ENCODE measurements around the gene CCDC57. TPM values are rescaled to one million over a fixed set of nuclear protein-coding genes. Genes with fewer than 3 reads are reported as not detected.

The CCDC57 gene
- total RNA-seq, 4 donors from 2014 or later = 8.8 to 31.5 (median 17.1) TPM

DNA sequence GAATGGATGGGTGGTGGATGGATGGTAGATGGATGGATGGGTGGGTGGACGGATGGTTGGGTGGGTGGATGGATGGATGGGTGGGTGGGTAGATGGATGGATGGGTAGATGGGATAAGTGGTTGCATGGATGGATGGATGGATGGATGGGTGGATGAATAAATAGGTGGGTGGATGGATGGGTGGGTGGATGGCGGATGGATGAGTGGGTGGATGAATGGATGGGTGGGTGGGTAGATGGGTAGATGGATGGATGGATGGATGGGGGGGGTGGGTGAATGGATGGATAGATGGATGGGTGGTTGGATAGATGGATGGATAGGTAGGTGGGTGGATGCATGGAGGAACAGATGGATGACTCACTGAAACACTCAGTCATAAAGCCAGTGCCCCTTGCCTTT is 63.6 kb downstream of the CCDC57 start:
- TF ChIP-seq, protein P1, sequence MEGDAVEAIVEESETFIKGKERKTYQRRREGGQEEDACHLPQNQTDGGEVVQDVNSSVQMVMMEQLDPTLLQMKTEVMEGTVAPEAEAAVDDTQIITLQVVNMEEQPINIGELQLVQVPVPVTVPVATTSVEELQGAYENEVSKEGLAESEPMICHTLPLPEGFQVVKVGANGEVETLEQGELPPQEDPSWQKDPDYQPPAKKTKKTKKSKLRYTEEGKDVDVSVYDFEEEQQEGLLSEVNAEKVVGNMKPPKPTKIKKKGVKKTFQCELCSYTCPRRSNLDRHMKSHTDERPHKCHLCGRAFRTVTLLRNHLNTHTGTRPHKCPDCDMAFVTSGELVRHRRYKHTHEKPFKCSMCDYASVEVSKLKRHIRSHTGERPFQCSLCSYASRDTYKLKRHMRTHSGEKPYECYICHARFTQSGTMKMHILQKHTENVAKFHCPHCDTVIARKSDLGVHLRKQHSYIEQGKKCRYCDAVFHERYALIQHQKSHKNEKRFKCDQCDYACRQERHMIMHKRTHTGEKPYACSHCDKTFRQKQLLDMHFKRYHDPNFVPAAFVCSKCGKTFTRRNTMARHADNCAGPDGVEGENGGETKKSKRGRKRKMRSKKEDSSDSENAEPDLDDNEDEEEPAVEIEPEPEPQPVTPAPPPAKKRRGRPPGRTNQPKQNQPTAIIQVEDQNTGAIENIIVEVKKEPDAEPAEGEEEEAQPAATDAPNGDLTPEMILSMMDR (IDR thresholded peaks at IDR 0.05; ENCODE audit: low read depth) = no peak

DNA sequence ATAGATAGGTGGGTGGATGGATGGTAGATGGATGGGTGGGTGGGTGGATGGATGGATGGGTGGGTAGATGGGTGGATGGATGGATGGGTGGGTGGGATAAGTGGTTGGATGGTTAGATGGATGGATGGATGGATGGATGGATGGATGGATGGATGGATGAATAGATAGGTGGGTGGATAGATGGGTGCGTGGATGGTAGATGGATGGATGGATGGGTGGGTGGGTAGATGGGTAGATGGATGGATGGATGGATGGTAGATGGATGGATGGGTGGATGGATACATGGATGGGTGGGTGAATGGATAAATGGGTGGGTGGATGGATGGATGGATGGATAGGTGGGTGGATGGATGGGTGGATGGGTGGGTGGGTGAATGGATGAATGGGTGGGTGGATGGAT is 64.6 kb downstream of the CCDC57 start:
- TF ChIP-seq, protein P1 (IDR thresholded peaks at IDR 0.05; ENCODE audit: low read depth) = no peak

DNA sequence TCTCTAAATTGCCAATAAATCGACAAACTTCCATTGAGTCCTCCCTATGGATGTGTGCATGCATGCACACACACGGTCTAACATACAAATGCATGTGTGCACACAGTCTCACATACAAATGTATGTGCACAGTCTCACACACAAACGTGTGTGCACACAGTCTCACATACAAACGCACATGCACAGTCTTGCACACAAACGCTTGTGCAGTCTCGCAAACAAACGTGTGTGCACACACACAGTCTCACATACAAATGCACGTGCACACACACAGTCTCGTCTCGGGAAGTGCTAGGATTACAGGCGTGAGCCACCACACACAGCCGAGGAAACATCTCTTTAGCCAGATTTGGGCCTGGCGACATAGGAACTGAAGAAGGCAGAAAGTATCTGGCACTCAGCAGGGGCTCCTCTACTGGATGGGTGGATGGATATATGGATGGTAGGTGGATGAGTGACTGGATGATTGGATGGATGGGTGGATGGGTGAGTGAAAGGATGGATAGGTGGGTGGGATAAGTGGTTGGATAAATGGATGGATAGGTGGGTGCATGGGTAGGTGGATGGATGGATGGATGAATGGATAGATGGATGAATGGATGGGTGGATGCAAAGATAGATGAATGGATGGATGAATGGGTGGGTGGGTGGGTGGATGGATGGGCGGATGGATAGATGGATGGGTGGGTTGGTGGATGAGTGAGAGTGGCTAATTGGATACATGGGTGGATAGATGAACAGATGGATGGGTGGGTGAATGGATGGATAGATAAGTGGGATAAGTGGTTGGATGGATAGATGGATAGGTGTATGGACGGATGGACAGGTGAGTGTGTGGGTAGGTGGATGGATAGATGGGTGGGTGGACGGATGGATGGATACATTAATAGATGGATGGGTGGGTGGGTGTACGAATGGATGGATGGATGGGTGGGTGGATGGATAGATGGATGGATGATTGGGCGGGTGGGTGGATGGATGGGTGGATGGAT is 65.7 kb downstream of the CCDC57 start:
- TF ChIP-seq, protein P1 (IDR thresholded peaks at IDR 0.05; ENCODE audit: low read depth) = no peak

DNA sequence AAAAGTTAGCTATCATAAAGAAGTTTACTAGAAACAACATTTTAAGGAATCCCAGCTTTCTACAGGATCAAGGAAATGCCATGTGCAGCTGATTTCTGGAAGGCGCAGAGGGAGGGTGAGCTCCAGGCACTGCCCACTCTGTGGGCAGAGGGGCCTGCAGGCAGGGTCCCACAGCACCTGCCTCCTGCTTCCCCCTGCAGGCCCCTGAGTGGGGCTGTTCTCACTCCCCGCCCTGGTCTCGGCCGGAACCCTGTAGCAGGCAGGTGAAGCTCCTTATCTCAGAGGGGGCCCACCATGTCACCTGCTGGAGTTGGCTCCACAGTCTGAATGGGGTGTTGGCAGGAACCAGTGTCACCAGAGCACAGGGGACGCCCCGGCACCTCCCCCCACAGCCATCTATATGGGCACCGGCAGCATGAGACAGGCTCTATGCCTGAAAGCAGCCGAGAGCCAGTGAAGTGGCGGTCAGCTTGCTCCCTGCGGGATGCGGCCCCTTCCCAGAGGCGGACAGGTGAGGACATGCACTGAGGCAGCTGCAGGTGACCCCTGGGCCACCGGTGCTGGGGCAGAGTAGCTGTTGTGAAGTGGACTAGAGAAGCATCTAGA is 67.0 kb downstream of the CCDC57 start:
- TF ChIP-seq, protein P1 (IDR thresholded peaks at IDR 0.05; ENCODE audit: low read depth) = no peak

DNA sequence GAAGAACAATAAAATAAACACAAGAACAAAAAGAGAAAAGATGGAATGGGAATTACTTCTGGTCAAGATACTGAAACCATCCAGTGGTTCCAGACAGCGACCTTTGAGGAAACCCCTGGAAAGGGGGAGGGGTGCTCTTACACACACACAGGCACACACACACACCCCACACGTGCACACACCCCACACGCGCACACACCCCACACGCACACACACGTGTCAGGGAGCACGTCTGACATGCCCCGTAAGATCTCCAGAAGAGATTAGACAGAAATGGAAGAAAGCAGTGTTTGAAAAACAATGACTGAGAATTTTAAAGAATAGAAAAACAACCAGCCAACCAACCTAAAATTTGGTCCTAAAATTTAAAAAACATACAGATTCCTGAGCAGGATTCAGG is 69.3 kb downstream of the CCDC57 start:
- TF ChIP-seq, protein P1 (IDR thresholded peaks at IDR 0.05; ENCODE audit: low read depth) = no peak

DNA sequence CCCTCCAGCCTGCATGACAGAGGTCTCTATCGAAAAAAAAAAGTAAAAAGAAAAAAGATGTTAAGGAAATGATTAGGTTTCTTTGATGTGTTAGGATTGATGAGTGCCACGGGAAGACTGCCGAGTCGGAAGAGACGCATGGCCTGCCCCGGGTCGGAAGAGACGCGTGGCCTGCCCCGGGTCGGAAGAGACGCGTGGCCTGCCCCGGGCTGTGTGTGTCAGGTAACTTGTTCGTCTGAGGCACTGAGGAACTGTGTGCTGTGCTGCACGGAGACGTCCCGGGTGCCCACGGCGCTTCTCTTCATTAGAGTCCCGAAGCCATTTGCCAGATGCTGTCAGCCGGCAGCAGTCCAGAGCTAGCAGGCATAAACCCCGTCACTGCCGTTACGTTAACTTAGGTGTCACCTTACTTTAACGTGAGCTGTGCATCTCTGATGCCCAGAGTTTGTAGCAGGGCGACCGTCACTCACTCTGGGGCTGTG is 74.1 kb downstream of the CCDC57 start:
- TF ChIP-seq, protein P1 (IDR thresholded peaks at IDR 0.05; ENCODE audit: low read depth) = no peak

DNA sequence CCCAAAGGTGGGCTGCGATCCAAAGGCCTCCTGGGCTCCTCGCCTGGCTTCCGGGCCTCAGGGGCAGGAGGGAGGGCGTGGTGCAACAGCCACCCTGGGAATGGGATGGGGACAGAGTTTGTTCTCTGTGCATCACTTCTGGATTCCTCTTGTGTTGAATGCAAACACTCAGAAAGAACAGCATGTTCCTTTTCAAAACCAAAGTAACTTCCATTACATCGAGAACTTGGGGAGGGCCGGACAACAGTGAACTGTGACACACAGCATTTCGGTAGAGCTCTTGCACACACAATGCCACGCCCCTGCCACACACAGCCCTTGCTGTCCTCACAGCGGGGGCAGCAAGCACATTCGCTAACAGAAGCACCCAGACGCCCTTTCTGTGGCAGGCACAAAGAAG is 78.5 kb downstream of the CCDC57 start:
- TF ChIP-seq, protein P1 (IDR thresholded peaks at IDR 0.05; ENCODE audit: low read depth) = no peak
